ENCODE measurements around the gene SPATC1L. TPM values are rescaled to one million over a fixed set of nuclear protein-coding genes. Genes with fewer than 3 reads are reported as not detected.

Gene SPATC1L
- total RNA-seq, 1 experiment from 2014 or later: 5.4 TPM

- in situ Hi-C loops (cut with HindIII; ENCODE audit: low pct_unique_long_range_greater_than_20kb, low sequenced_read_pairs): no loop called here
- DNase-seq (ENCODE audit: low read depth): no peak
These were observed 64.5 kb downstream of the SPATC1L start for GRCh38 chr21:46119637-46120271.

GRCh38 chr21:46119144-46119636 lies 65.1 kb downstream of the SPATC1L start:
- in situ Hi-C loops (cut with HindIII; ENCODE audit: low pct_unique_long_range_greater_than_20kb, low sequenced_read_pairs): no loop called here
- DNase-seq (ENCODE audit: low read depth): no peak

GRCh38 chr21:46118316-46119143 lies 65.7 kb downstream of the SPATC1L start:
- no peak for DNase-seq (ENCODE audit: low read depth)
- in situ Hi-C loops (cut with HindIII; ENCODE audit: low pct_unique_long_range_greater_than_20kb, low sequenced_read_pairs): no loop called here

GRCh38 chr21:46117586-46118315 lies 66.5 kb downstream of the SPATC1L start:
- no peak for DNase-seq (ENCODE audit: low read depth)
- in situ Hi-C loops (cut with HindIII; ENCODE audit: low pct_unique_long_range_greater_than_20kb, low sequenced_read_pairs): no loop called here

GRCh38 chr21:46116776-46117585 lies 67.3 kb downstream of the SPATC1L start:
- in situ Hi-C loops (cut with HindIII; ENCODE audit: low pct_unique_long_range_greater_than_20kb, low sequenced_read_pairs): no loop called here
- peak; percentile 28 for DNase-seq (ENCODE audit: low read depth)

GRCh38 chr21:46116189-46116775 lies 68.0 kb downstream of the SPATC1L start:
- no peak for DNase-seq (ENCODE audit: low read depth)
- in situ Hi-C loops (cut with HindIII; ENCODE audit: low pct_unique_long_range_greater_than_20kb, low sequenced_read_pairs): no loop called here

GRCh38 chr21:46115441-46116188 lies 68.6 kb downstream of the SPATC1L start:
- in situ Hi-C loops (cut with HindIII; ENCODE audit: low pct_unique_long_range_greater_than_20kb, low sequenced_read_pairs): no loop called here
- no peak for DNase-seq (ENCODE audit: low read depth)

GRCh38 chr21:46114963-46115362 lies 69.3 kb downstream of the SPATC1L start:
- in situ Hi-C loops (cut with HindIII; ENCODE audit: low pct_unique_long_range_greater_than_20kb, low sequenced_read_pairs): no loop called here

GRCh38 chr21:46113497-46114176 lies 70.6 kb downstream of the SPATC1L start:
- in situ Hi-C loops (cut with HindIII; ENCODE audit: low pct_unique_long_range_greater_than_20kb, low sequenced_read_pairs): no loop called here
- DNase-seq (ENCODE audit: low read depth): no peak

More at GRCh38 chr21:46114963-46115362, 69.3 kb downstream of the SPATC1L start:
- no peak for DNase-seq (ENCODE audit: low read depth)

GRCh38 chr21:46112725-46113215 lies 71.5 kb downstream of the SPATC1L start:
- no peak for DNase-seq (ENCODE audit: low read depth)
- in situ Hi-C loops (cut with HindIII; ENCODE audit: low pct_unique_long_range_greater_than_20kb, low sequenced_read_pairs): no loop called here

GRCh38 chr21:46111857-46112724 lies 72.2 kb downstream of the SPATC1L start:
- DNase-seq (ENCODE audit: low read depth): no peak
- in situ Hi-C loops (cut with HindIII; ENCODE audit: low pct_unique_long_range_greater_than_20kb, low sequenced_read_pairs): no loop called here

GRCh38 chr21:46111193-46111571 lies 73.1 kb downstream of the SPATC1L start:
- in situ Hi-C loops (cut with HindIII; ENCODE audit: low pct_unique_long_range_greater_than_20kb, low sequenced_read_pairs): no loop called here
- DNase-seq (ENCODE audit: low read depth): no peak
